Esophagus squamous epithelium (tissue), 4 donors: ENCODE data around the gene SYTL5.

ENCODE experiments used
- CTCF ChIP-seq, 6 experiments: fragments of 450-650 bp in 4 of 6; fragments of 200-600 bp in 2 of 6; sonication (generic) in 2 of 6; IDR thresholded peaks; one replicate each; pipeline ENCODE4 v1.5.1; 2016 to 2019; ENCODE audit warnings: antibody characterized with exemption in 6 of 6, mild to moderate bottlenecking in 4 of 6, moderate library complexity in 4 of 6
- POLR2A ChIP-seq, 4 donors: fragments of 450-650 bp; IDR thresholded peaks; one replicate each; pipeline ENCODE4 v1.6.1; 2017; ENCODE audit warnings: antibody characterized with exemption in 4 of 4, mild to moderate bottlenecking in 4 of 4, moderate library complexity in 3 of 4

- no peak for TF ChIP-seq POLR2A (IDR thresholded peaks at IDR 0.05)
- no peak for TF ChIP-seq CTCF (IDR thresholded peaks at IDR 0.05)
Measured at GRCh38 chrX:38095971-38096529, 89.7 kb downstream of the SYTL5 start.
